NCI-H345 (cell line): Measurements from ENCODE around the gene OSBPL3.

Experiments used
- DNase-seq: peaks from one replicate; lab custom pipeline; 2025; lab: John Stamatoyannopoulos, UW

The OSBPL3 gene

DNA sequence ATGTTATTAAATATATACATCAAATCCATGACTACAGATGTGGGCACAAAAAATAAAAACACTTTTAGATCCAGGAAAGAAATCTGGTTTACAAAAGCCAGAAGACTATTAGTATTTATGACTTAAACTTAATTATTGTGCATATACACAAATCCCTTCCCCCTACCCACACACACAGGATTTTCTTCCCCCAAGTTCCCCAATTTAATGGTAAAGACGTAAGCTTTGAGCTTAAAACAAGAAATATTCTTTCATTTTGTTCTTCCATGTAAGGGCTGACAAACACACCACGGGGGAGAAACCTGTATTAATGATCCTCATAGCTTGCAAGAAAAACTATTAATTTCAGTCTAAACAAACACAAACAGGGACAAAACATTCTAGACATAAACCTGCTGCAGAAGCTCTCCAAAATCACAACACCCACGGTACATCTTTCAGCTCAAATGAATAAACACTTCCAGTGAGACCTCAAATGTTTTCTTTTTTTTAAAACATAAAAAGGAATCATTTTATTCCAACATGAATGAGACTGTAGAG is 28.5 kb downstream of the OSBPL3 start:
- no peak for DNase-seq

DNA sequence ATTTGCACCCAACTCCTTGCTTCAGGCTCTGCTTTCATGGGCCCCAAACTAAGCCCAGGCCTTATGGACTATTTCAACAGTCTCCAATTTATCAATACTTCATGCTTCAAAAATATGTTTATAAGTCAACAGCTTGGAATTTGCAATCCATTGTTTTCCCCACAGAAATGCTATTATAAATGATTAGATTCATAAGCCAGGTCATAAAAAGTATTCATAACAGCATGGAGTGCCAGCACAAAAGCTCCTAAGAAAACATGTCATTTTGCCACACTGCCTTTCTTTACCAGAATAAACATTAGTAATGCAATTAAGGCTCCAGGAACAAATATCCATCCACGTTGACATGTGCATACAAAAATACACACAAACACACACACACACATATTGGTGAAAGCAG is 30.1 kb downstream of the OSBPL3 start:
- DNase-seq: no peak

- DNase-seq: no peak
Observed at GRCh38 chr7:24948739-24949138, 31.2 kb downstream of the OSBPL3 start.

DNA sequence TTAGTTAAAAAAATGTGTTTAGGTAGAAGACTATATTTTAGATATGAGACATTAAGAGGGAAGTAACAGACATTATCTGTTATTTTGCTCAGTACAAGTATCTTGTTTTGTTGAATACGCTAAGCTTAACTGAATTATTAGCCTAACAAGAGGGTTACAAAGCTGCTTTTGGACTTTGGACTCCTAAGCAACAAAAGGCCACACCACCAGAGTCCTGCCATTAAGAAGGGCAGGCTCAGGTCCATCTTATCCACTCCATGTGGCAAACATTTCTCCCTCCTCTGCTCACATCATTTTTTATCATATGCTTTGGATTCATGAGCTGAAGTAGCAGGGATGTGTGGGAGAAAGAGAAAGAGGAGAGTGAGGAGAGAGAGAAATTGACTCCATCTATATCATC is 33.5 kb downstream of the OSBPL3 start:
- no peak for DNase-seq

GRCh38 chr7:24945899-24946298 is 34.1 kb downstream of the OSBPL3 start:
- DNase-seq: no peak

DNA sequence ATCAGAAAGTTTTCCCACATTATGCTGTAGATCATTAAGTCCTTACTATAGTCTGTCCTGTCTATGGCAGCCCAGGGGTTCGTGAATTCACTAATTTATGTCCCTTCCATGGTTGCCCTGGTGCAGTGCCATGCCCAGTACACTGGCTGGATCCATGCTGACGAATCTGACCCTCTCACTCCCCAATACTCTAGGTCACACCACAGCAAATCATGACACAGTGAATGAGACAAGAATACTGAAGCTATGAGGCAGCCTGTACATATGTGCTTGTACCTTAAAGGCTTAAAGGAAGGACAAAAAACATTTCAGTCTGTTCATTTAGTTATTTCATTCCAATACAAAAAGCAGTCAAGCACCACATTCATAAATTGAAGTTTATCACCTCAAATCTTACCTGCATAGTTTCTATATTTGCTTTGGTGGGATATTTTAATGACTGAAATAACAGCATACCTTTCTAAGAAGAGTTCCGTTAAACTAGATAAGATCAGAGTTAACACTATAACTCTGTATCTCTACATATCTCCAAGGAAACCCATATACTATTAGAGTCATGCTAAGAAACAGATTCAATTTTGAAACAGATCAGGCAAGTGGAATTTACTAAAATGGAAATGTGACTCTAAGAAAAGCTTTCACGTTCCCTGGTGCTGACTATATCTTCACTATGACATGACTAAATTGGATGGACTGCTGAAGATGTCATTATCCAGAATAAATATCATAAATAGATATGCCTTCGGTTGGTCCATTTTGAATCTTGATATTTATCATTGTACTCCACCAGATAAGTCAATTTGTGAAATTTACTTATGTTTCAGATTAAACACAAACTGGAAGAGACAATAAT is 36.7 kb downstream of the OSBPL3 start:
- no peak for DNase-seq

GRCh38 chr7:24942226-24942625 is 37.8 kb downstream of the OSBPL3 start:
- no peak for DNase-seq

DNA sequence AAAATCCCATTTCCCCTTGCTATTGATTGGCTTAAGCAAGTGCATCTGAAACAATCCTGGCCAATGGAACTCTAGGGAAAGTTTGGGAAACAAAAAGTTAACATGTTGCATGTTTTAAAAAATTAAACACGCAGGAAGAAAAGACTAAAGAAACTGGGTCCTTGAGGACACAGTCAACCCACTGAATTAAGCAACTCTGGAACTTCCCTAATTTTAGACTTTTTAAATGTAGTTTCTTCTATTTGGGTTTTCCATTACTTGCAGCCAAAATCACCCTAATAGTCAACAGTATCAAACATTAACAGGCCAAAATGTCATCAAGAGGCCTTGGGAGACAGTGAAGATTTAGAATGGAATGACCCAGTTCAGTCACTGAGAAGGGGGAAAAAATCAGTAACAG is 40.6 kb downstream of the OSBPL3 start:
- no peak for DNase-seq

- DNase-seq: no peak
Observed at GRCh38 chr7:24936121-24936824, 43.7 kb downstream of the OSBPL3 start.

DNA sequence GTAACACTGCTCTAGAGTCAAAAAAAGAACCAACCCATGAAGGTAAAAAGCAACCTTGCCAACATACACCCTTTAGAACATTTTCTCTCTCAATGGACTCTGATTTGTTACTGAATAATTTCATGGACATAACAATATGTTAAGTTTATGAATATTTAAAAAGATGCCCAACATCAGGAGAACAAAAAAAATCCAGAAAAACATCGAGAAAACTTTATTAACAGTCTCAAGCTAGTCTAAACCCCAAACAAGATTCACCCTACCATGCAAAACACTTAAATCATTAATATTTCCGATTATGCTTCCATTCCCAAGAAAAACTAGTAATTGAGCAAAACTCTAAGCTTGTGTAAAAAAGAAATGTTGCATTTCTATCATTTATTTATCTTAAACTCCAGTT is 46.7 kb downstream of the OSBPL3 start:
- no peak for DNase-seq

GRCh38 chr7:24932815-24933214 is 47.2 kb downstream of the OSBPL3 start:
- DNase-seq: no peak

DNA sequence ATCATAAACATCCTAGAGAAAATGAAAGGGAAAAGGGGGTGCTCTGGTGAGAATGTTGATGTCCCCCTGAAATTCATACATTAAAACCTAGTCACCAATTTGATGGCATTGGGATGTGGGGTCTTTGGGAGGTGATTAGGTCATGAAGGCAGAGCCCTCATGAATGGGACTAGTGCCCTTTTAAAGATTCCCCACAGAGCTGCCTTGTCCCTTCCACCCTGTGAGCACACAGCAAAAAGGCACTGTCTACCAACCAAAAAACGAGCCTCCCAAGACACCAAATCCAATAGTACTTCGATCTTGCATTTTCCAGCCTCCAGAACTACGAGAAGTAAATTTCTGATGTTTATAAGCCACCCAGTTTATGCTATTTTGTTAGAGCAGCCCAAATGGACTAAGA is 47.6 kb downstream of the OSBPL3 start:
- DNase-seq: no peak

DNA sequence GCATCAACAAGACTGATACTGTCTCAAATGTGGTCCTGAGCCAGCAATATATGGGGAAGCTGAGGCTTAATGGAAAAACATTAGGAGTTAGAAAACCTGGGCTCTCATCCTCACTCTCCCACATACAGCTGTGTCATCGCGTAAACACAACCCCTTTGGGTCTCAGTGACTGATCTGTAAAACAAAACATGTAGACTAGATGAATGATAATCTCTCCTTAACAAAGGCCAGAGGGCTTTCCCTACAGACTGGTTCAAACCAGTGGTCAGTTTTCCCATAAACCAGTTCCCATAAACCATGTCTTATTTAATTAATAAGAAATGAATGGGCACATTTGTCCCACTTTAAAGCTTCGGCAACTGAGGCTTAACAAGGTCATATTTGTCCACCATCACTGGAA is 48.1 kb downstream of the OSBPL3 start:
- DNase-seq: no peak

DNA sequence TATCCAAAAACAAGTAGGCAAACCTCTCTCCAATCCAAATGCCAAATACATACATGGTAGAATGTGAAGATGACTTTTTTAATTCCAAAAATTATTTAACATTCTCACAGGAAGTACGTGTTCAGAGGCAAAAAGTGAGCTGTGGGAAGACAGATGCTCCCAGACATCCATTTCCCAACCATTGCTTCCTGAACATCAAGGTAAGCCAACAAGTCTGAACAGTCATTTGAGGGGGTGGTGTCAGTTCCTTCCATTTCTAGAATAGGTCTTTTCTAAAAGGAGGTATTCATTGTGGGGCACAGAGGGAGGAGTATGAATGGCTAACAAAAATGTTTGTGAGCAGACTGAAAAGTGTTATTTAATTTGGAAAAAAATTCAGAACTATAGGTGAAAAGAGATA is 49.1 kb downstream of the OSBPL3 start:
- no peak for DNase-seq

DNA sequence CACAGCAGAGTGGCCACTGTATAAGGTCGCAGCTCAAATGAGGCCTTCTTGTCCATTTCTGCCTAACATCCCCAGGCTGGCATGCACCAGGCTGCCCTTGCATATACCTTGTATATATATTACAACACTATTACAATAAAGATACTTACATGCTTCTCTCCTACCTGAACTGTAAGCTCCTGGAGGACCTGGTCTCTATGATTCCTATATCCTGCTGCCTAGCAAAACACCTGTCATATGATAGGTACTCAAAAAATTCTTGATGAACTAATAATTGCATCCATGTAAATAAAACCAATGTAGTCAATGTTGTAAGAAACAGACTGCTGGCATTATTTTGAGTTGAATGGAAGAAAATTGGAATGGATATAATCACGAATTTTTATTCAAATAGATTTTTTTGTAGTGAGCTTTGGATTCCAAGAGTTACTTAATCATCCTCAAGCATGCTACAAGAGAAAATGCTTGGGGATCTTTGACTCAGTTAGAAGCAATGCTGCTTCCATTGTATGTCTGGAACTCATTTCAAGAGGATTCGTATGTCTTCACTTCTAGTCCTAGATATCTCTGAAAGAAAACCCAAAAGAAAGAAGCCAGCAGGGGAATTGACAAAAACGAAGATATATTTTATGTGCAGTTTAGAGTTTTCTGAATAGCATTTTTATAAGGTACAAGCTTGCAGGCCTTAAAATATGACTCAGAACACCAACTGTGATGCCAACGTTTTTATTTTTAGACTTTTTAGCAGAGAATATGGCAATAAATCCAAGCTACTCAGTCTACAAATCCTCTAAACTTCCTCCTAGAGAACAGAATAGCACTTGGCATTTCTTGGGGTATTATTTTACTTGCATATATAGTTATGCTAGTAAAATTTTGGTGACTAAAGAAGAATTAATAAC is 53.1 kb downstream of the OSBPL3 start:
- no peak for DNase-seq

GRCh38 chr7:24924375-24924774 is 55.6 kb downstream of the OSBPL3 start:
- no peak for DNase-seq

DNA sequence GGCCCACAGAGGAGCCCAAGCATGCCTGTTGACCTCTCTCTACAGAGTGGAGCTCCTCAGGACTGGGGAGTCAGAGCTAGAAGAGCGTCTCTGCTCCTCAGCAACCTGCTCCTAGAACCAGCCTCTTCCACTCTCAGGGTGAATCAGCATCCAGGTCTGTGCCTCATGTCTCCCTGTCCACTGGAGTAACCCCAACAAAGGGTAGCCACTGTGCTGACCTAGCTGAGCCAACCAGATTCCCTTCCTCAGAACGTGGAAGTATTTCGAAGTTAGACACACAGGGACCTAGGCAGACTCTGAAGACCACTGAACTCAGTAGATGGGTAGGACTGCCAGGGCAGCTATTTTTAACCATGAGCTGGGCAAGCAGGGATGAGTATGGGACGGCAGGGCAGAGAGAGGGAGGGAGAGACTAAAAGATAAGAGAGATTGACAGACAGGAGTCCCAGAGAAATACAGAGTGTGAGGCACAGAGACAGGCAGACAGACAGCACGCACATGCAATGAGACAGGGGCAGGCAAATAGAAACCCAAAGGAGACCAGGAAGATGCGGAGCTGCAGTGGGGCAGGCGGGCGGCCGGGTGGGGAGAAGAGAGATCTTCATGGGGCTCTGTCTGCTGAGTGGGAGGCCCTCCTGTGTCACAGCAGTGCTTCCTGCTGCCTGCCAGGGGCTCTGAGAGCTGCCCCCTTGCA is 56.7 kb downstream of the OSBPL3 start:
- DNase-seq: no peak

GRCh38 chr7:24922099-24922773 is 57.7 kb downstream of the OSBPL3 start:
- no peak for DNase-seq

DNA sequence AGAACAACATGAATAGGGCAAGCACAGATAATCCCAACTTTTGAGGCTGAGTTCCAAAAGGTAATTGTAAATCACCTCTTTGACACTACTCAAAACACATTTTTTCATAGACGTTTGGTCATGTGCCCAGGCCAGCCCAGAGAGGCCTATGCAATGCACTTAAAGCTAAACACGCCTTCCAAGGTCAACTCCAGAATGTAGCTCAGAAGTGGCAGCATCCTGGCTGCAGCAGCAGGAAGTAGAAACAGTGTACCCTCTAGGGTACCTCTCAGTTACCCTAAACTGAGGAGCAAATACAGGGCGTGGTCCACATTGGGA is 58.7 kb downstream of the OSBPL3 start:
- peak; percentile 42 for DNase-seq

GRCh38 chr7:24920451-24921361 is 59.3 kb downstream of the OSBPL3 start:
- DNase-seq: no peak
